Thyroid gland (tissue), 4 donors: ENCODE data around the gene POU6F1. TPM values are rescaled to one million over a fixed set of nuclear protein-coding genes. Genes with fewer than 3 reads are reported as not detected.

ENCODE experiments used
- DNase-seq, 2 donors: peaks; one replicate each; pipeline ENCODE4 v3.0.0-alpha.2; 2019
- H3K27ac ChIP-seq, 3 donors: fragments of 200-600 bp; sonication (generic); 1 replicate in 2 of 3; 2 replicates in 1 of 3; pipeline ENCODE4 v1.5.1; 2016 to 2019; ENCODE audit warnings: mild to moderate bottlenecking in 1 of 3, moderate library complexity in 1 of 3
- H3K27me3 ChIP-seq: fragments of 200-600 bp; sonication (generic); one replicate; pipeline ENCODE4 v1.5.1; 2019
- H3K36me3 ChIP-seq, 2 donors: fragments of 200-600 bp; sonication (generic); one replicate each; pipeline ENCODE4 v1.5.1; 2016 to 2019
- H3K4me1 ChIP-seq, 2 donors: fragments of 200-600 bp; sonication (generic); one replicate each; pipeline ENCODE4 v1.5.1; 2017 to 2019
- H3K4me3 ChIP-seq, 3 donors: fragments of 200-600 bp; sonication (generic); replicated peaks in 1 of 3; 1 replicate in 2 of 3; 2 replicates in 1 of 3; pipeline ENCODE4 v1.5.1; 2016; ENCODE audit warnings: mild to moderate bottlenecking in 1 of 3
- H3K9me3 ChIP-seq: fragments of 200-600 bp; sonication (generic); one replicate; pipeline ENCODE4 v1.5.1; 2017
- CTCF ChIP-seq, 6 experiments: fragments of 200-600 bp in 3 of 6; fragments of 450-650 bp in 3 of 6; sonication (generic) in 3 of 6; IDR thresholded peaks; one replicate each; pipeline ENCODE4 v1.5.1; 2016 to 2019; ENCODE audit warnings: antibody characterized with exemption in 6 of 6, mild to moderate bottlenecking in 2 of 6, inconsistent platforms in 1 of 6, moderate library complexity in 1 of 6
- POLR2A ChIP-seq, 2 donors: fragments of 450-650 bp; IDR thresholded peaks; one replicate each; pipeline ENCODE4 v1.6.1; 2017; ENCODE audit warnings: antibody characterized with exemption in 2 of 2, mild to moderate bottlenecking in 2 of 2, moderate library complexity in 1 of 2
- WGBS, 2 donors: methylation state at CpG; one replicate each; pipeline ENCODE4 v1.1.5; 2017; 5-methylcytosine and 5-hydroxymethylcytosine counted together
- intact Hi-C: fragments of 100-400 bp; cut with DNase I; formaldehyde crosslinking; loops from one replicate; pipeline ENCODE4 v1.15.1; 2023
- total RNA-seq, 4 donors: library from RNA; depleted of rRNA; stranded (reverse); fragments of >200 nt; gene quantifications; one replicate each; pipeline ENCODE4 v1.2.3, GENCODE V29; 2016

POU6F1 gene
- total RNA-seq, 4 donors from 2014 or later: 13.8 to 16.6 (median 14.5) TPM

GRCh38 chr12:51217133-51217967, 512 bp downstream of the POU6F1 start:
- peak overlapping the region; percentile 94 to 99 (median 97) for H3K27ac ChIP-seq
- DNase-seq: peak; percentile 71 to 77
- no peaks in the 10 kb centered on the region for H3K27me3 ChIP-seq
- intact Hi-C loops: no loop called here
- peak overlapping the region; percentile 10 to 79 (median 38) for H3K4me3 ChIP-seq
- TF ChIP-seq CTCF (IDR thresholded peaks at IDR 0.05): peak in 4 of 6 experiments; percentile 14 to 40 (median 32)
- TF ChIP-seq POLR2A (IDR thresholded peaks at IDR 0.05): peak in 1 of 2 donors; percentile 51
- H3K9me3 ChIP-seq: no peaks in the 10 kb centered on the region
- peaks cover 13 to 20% of the 10 kb centered on the region in 2 donors for H3K4me1 ChIP-seq
- H3K36me3 ChIP-seq: no peaks in the 10 kb centered on the region
- WGBS, 2 donors: 1% methylated on average over 38 to 48 of the region's 81 CpGs

- H3K36me3 ChIP-seq: no peaks in the 10 kb centered on the region
- 18 to 23% methylated on average over 7 of the region's 7 CpGs for WGBS, 2 donors
- peak overlapping the region; percentile 94 to 99 (median 97) for H3K27ac ChIP-seq
- H3K4me3 ChIP-seq: peak overlapping the region in 2 of 3 donors; percentile 38 to 79
- no peaks in the 10 kb centered on the region for H3K27me3 ChIP-seq
- H3K4me1 ChIP-seq: peaks cover 13 to 20% of the 10 kb centered on the region in 2 donors
- intact Hi-C loops: no loop called here
- TF ChIP-seq CTCF (IDR thresholded peaks at IDR 0.05) (no peak), POLR2A (IDR thresholded peaks at IDR 0.05) (no peak)
- H3K9me3 ChIP-seq: no peaks in the 10 kb centered on the region
- DNase-seq: peak; percentile 12 to 15
These were observed 1.2 kb downstream of the POU6F1 start for GRCh38 chr12:51216642-51217041.

DNA sequence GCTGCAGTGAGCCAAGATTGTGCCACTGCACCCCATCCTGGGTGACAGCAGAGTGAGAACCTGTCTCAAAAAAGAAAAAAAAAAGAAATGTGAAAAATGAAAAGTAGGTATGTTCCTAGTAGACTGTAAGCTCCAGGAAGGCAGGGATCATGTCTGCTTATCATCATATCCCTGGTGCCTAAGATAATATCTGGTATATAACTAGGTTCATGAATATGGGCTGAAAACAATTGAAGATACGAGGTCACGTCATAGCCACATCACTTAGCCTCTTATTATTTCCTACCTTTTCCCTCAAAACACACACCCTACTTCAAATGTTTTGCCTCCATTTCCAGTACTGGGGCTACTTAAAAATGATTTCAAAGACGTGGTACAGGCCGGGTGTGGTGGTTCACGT, 3.0 kb downstream of the POU6F1 start:
- DNase-seq: no peak
- H3K4me1 ChIP-seq: peaks cover 13 to 20% of the 10 kb centered on the region in 2 donors
- no peaks in the 10 kb centered on the region for H3K36me3 ChIP-seq
- H3K27ac ChIP-seq: no peak overlapping the region
- H3K4me3 ChIP-seq: no peak overlapping the region
- TF ChIP-seq POLR2A (IDR thresholded peaks at IDR 0.05) (no peak), CTCF (IDR thresholded peaks at IDR 0.05) (no peak)
- intact Hi-C loops: no loop called here
- H3K9me3 ChIP-seq: no peaks in the 10 kb centered on the region
- no peaks in the 10 kb centered on the region for H3K27me3 ChIP-seq
- WGBS, 2 donors: 93 to 95% methylated on average over 5 of the region's 5 CpGs

- Histone ChIP-seq H3K27me3 (no peaks in the 10 kb centered on the region), H3K4me3 (no peak overlapping the region), H3K4me1 (peaks cover 6 to 10% of the 10 kb centered on the region in 2 donors), H3K9me3 (no peaks in the 10 kb centered on the region), H3K27ac (no peak overlapping the region), H3K36me3 (no peaks in the 10 kb centered on the region)
- no peak for DNase-seq
- no peak for TF ChIP-seq POLR2A (IDR thresholded peaks at IDR 0.05)
- no peak for TF ChIP-seq CTCF (IDR thresholded peaks at IDR 0.05)
- WGBS, 2 donors: 75 to 77% methylated on average over 2 of the region's 2 CpGs
- intact Hi-C loops: no loop called here
These were observed 7.0 kb downstream of the POU6F1 start for GRCh38 chr12:51210690-51211395.

DNA sequence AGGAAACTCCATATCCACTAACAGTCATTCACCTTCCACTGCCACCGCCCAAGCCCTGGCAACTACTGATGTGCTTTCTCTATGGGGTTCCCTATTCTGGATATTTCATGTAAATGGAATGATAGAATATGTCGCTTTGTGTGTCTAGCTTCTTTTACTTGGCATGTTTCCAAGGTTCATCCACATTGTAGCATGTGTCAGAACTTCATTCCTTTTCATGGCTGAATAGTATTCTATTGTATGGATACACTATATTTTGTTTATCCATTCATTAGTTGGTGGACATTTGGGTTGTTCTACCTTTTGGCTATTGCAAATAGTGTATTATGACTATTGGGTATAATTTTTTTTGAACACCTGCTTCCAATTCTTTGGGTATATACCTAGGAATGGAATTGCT, 8.6 kb downstream of the POU6F1 start:
- 97% methylated on average over 2 of the region's 2 CpGs for WGBS, 2 donors
- no peaks in the 10 kb centered on the region for H3K36me3 ChIP-seq
- intact Hi-C loops: no loop called here
- H3K4me3 ChIP-seq: no peak overlapping the region
- H3K27ac ChIP-seq: no peak overlapping the region
- peaks cover 6 to 15% of the 10 kb centered on the region in 2 donors for H3K4me1 ChIP-seq
- TF ChIP-seq POLR2A (IDR thresholded peaks at IDR 0.05) (no peak), CTCF (IDR thresholded peaks at IDR 0.05) (no peak)
- H3K9me3 ChIP-seq: no peaks in the 10 kb centered on the region
- DNase-seq: no peak
- H3K27me3 ChIP-seq: no peaks in the 10 kb centered on the region
